Mammary epithelial cell (primary cell): ENCODE measurements around the gene DNAJB5.

ENCODE experiments used
- CTCF ChIP-seq, 2 donors: IDR thresholded peaks in 1 of 2; conservative IDR thresholded peaks in 1 of 2; 2 replicates each; pipeline ENCODE4 v1.5.1; 2011 to 2012; ENCODE audit warnings: inconsistent platforms in 2 of 2, low read length in 2 of 2, mild to moderate bottlenecking in 2 of 2, control low read depth in 1 of 2, low read depth in 1 of 2; ENCODE audit not compliant: insufficient read depth in 1 of 2; ENCODE audit errors: extremely low read depth in 1 of 2
- EZH2 ChIP-seq: IDR thresholded peaks from 2 replicates; pipeline ENCODE4 v1.6.1; 2012; ENCODE audit warnings: low read length, inconsistent platforms, borderline replicate concordance

- TF ChIP-seq CTCF (conservative IDR thresholded peaks at IDR 0.05 in 1 of 2, IDR thresholded peaks at IDR 0.05 in 1 of 2; ENCODE audit: extremely low read depth in 1 of 2, insufficient read depth in 1 of 2, low read depth in 1 of 2, low read length in 2 of 2) (no peak), EZH2 (no peak)
Observed at GRCh38 chr9:35033101-35033500, 43.6 kb downstream of the DNAJB5 start.
